A549 treated with RU486 at 1 μM for 4 hours (cell line): ENCODE measurements around the gene AQP12B. TPM values are rescaled to one million over a fixed set of nuclear protein-coding genes. Genes with fewer than 3 reads are reported as not detected.

Experiments used
- total RNA-seq: library from RNA; stranded (reverse); fragments of 200-300 nt; extraction: Qiagen RNA extraction; gene quantifications from 5 replicates; pipeline ENCODE4 v1.2.3, GENCODE V29; 2022; ENCODE audit warnings: low read depth

The AQP12B gene, protein sequence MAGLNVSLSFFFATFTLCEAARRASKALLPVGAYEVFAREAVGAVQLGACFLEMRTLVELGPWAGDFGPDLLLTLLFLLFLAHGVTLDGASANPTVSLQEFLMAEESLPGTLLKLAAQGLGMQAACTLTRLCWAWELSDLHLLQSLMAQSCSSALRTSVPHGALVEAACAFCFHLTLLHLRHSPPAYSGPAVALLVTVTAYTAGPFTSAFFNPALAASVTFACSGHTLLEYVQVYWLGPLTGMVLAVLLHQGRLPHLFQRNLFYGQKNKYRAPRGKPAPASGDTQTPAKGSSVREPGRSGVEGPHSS
- not detected in 5 replicates for total RNA-seq

DNA sequence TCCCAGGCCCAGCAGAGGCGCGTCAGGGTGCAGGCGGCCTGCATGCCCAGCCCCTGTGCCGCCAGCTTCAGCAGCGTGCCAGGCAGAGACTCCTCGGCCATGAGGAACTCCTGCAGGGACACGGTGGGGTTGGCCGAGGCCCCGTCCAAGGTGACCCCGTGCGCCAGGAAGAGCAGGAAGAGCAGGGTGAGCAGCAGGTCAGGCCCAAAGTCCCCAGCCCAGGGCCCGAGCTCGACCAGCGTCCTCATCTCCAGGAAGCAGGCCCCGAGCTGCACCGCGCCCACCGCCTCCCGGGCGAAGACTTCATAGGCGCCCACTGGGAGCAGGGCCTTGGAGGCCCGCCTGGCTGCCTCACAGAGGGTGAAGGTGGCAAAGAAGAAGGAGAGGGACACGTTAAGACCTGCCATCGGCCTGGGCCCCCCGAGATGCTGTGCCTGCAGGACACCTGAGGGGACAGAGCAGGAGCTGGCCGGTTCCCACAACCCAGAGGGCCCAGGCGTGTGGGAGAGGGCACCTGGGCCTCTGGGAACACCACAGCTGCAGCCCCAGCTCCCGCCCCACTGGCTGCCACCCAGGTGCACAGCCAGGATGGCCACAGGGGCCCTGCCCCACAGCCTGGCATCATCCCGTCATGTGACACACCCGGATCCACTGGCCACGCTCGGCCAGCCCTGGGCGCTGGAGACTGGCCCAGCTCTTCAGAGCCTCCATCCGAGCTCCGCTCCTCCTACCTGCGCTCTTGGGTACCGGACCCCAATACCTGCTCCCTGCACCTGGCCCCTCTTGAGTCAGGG is at the start of gene AQP12B:
Gene AQP12B, minus strand, starts transcription at position 455 of the 794 bp plus-strand sequence. Its CDS starts 48 bp downstream, at position 407.

DNA sequence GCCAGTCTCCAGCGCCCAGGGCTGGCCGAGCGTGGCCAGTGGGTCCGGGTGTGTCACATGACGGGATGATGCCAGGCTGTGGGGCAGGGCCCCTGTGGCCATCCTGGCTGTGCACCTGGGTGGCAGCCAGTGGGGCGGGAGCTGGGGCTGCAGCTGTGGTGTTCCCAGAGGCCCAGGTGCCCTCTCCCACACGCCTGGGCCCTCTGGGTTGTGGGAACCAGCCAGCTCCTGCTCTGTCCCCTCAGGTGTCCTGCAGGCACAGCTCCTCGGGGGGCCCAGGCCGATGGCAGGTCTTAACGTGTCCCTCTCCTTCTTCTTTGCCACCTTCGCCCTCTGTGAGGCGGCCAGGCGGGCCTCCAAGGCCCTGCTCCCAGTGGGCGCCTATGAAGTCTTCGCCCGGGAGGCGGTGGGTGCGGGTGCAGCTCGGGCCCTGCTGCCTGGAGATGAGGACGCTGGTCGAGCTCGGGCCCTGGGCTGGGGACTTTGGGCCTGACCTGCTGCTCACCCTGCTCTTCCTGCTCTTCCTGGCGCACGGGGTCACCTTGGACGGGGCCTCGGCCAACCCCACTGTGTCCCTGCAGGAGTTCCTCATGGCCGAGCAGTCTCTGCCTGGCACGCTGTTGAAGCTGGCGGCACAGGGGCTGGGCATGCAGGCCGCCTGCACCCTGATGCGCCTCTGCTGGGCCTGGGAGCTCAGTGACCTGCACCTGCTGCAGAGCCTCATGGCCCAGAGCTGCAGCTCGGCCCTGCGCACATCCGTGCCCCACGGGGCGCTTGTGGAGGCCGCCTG is 9.1 kb upstream of the AQP12B start, which contains the start of gene AQP12A:
Gene AQP12A, plus strand, starts transcription at position 236 of the 790 bp plus-strand sequence. Its CDS starts 48 bp downstream, at position 284.

Other genes with a start within 250 kb of the AQP12B start
- 145 to 235 TPM (median 200 TPM) in 5 replicates for gene GPC1, start 247.2 kb downstream of the AQP12B start, total RNA-seq
- gene ANKMY1, start 124.9 kb downstream of the AQP12B start, total RNA-seq, result 9.3 to 14.0 TPM (median 10.6 TPM) in 5 replicates
- 4.4 to 8.9 TPM (median 7.1 TPM) in 5 replicates for gene DUSP28, start 122.5 kb downstream of the AQP12B start, total RNA-seq
- 39.4 to 66.9 TPM (median 62.5 TPM) in 5 replicates for gene RNPEPL1, start 114.4 kb downstream of the AQP12B start, total RNA-seq
- gene CAPN10, start 96.2 kb downstream of the AQP12B start, total RNA-seq, result 15.3 to 25.8 TPM (median 21.3 TPM) in 5 replicates
- 0.32 to 1.1 TPM (median 0.87 TPM) in 5 replicates for gene GPR35, start 57.4 kb downstream of the AQP12B start, total RNA-seq
- not detected in 5 replicates for gene AQP12A, start 9.0 kb upstream of the AQP12B start, total RNA-seq
- 0.56 to 0.75 TPM (median 0.66 TPM) in 5 replicates for gene KIF1A, start 137.3 kb upstream of the AQP12B start, total RNA-seq
- gene AGXT, start 185.9 kb upstream of the AQP12B start, total RNA-seq, result not detected in 5 replicates
- 0.08 to 0.17 TPM (median 0.09 TPM) in 3 of 5 replicates, not detected in the others for gene MAB21L4, start 213.3 kb upstream of the AQP12B start, total RNA-seq
- not detected in 5 replicates for gene CROCC2, start 223.5 kb upstream of the AQP12B start, total RNA-seq